Stimulated activated memory B cell treated with anti-CD40 and anti-IgM and Interleukin-4, amounts not matched to agents 10 μg/mL and 1 μg/mL and 100 μg/mL, for 72 hours (primary cell): Measurements from ENCODE around the gene EIF4G1.
A peak's percentile ranks its signal among the peaks of the same experiment; 100 is the strongest.

Source experiments
- ATAC-seq: fragments of 150-1000 bp; cut with Tn5 transposase; 2 replicates; pipeline ENCODE4 v1.10.0; 2021
- H3K27ac Mint-ChIP-seq: one replicate; pipeline ENCODE4 v1.8.0; 2022; ENCODE audit warnings: mild to moderate bottlenecking, mixed read lengths
- H3K27me3 Mint-ChIP-seq: one replicate; pipeline ENCODE4 v1.8.0; 2022; ENCODE audit warnings: mixed read lengths
- H3K36me3 Mint-ChIP-seq: one replicate; pipeline ENCODE4 v1.8.0; 2022; ENCODE audit warnings: mixed read lengths
- H3K4me1 Mint-ChIP-seq: one replicate; pipeline ENCODE4 v1.8.0; 2022; ENCODE audit warnings: mixed read lengths
- H3K4me3 Mint-ChIP-seq: one replicate; pipeline ENCODE4 v1.8.0; 2022; ENCODE audit warnings: mild to moderate bottlenecking, moderate library complexity, mixed read lengths
- H3K9me3 Mint-ChIP-seq: one replicate; pipeline ENCODE4 v1.8.0; 2022; ENCODE audit warnings: mixed read lengths

The EIF4G1 gene

DNA sequence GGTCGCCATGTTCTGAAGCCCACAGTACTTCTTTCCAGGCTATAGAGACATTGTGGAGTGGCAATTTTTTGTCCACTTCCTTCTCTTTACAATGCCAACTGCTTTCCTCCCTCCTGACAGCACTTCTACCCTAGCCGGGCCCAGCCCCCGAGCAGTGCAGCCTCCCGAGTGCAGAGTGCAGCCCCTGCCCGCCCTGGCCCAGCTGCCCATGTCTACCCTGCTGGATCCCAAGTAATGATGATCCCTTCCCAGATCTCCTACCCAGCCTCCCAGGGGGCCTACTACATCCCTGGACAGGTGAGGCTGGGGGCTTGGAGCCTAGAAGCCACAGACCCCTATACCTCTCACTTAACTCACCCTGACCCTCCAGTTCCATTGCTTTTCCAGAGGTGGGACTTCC is 2.8 kb downstream of the EIF4G1 start:
- no peak for ATAC-seq
- no peaks in the 10 kb centered on the region for H3K9me3 Mint-ChIP-seq
- H3K4me3 Mint-ChIP-seq: peak overlapping the region; percentile 5
- peak overlapping the region; percentile 18 for H3K27ac Mint-ChIP-seq
- no peaks in the 10 kb centered on the region for H3K27me3 Mint-ChIP-seq
- peaks cover 49% of the 10 kb centered on the region for H3K4me1 Mint-ChIP-seq
- H3K36me3 Mint-ChIP-seq: peaks cover 46% of the 10 kb centered on the region

DNA sequence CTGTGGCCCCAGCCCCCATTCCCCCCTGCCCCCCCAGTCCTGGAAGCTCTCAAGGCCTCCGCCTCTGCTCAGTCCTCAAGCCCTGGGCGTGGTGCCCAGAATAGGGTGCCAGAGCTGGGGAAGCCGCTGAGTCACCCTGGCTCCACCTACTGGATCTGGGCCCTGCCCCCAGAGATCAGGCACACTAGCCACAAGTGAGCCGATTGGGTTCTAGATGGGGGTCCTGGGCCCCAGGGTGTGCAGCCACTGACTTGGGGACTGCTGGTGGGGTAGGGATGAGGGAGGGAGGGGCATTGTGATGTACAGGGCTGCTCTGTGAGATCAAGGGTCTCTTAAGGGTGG is 5.7 kb downstream of the EIF4G1 start:
- no peak for ATAC-seq
- Mint-ChIP-seq H3K36me3 (peaks cover 72% of the 10 kb centered on the region), H3K4me1 (peaks cover 49% of the 10 kb centered on the region)

DNA sequence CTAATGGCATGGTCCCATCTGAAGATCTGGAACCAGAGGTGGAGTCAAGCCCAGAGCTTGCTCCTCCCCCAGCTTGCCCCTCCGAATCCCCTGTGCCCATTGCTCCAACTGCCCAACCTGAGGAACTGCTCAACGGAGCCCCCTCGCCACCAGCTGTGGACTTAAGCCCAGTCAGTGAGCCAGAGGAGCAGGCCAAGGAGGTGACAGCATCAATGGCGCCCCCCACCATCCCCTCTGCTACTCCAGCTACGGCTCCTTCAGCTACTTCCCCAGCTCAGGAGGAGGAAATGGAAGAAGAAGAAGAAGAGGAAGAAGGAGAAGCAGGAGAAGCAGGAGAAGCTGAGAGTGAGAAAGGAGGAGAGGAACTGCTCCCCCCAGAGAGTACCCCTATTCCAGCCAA is 7.3 kb downstream of the EIF4G1 start:
- Mint-ChIP-seq H3K9me3 (no peaks in the 10 kb centered on the region), H3K4me1 (peaks cover 35% of the 10 kb centered on the region), H3K27me3 (no peaks in the 10 kb centered on the region), H3K4me3 (no peak overlapping the region), H3K36me3 (peaks cover 83% of the 10 kb centered on the region), H3K27ac (no peak overlapping the region)
- no peak for ATAC-seq

More for the DNA sequence above, 5.7 kb downstream of the EIF4G1 start:
- no peaks in the 10 kb centered on the region for H3K9me3 Mint-ChIP-seq
- H3K27me3 Mint-ChIP-seq: no peaks in the 10 kb centered on the region
- H3K27ac Mint-ChIP-seq: no peak overlapping the region
- H3K4me3 Mint-ChIP-seq: no peak overlapping the region

DNA sequence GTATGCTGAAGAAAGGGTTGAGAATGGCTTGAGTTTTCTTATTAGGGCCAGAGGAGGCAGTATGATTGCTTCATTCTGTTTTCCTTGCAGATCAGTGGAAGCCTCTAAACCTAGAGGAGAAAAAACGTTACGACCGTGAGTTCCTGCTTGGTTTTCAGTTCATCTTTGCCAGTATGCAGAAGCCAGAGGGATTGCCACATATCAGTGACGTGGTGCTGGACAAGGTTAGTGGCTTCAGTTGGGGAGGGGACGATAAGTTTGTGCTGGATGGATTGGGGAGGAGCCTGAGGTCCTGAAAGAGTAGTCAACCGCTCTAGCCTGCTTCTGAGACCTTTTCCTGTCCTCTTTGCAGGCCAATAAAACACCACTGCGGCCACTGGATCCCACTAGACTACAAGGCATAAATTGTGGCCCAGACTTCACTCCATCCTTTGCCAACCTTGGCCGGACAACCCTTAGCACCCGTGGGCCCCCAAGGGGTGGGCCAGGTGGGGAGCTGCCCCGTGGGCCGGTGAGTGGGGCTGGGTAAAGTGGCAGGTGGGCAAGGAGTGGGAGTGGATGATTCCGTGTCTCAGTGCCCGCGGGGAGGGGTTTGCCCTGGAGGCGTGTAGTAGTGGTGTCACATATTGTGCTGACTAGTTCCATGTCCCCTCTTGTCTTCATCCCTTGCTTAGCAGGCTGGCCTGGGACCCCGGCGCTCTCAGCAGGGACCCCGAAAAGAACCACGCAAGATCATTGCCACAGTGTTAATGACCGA is 8.5 kb downstream of the EIF4G1 start:
- ATAC-seq: no peak
- Mint-ChIP-seq H3K4me1 (peaks cover 23% of the 10 kb centered on the region), H3K36me3 (peaks cover 84% of the 10 kb centered on the region)

DNA sequence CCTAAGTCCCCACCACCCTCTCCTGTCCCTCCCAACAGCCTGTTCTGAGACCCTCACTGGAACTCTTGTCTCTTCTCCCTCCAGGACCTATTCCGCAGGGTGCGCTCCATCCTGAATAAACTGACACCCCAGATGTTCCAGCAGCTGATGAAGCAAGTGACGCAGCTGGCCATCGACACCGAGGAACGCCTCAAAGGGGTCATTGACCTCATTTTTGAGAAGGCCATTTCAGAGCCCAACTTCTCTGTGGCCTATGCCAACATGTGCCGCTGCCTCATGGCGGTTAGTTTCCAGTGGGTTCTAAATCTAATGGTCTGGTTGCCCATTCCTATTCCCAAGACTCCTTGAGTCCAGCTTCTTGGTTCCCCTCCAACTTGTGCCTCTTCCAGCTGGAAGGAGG is 9.3 kb downstream of the EIF4G1 start:
- ATAC-seq: no peak
- Mint-ChIP-seq H3K36me3 (peaks cover 89% of the 10 kb centered on the region), H3K4me1 (peaks cover 22% of the 10 kb centered on the region), H3K27ac (no peak overlapping the region), H3K4me3 (no peak overlapping the region), H3K9me3 (no peaks in the 10 kb centered on the region), H3K27me3 (no peaks in the 10 kb centered on the region)

More for the DNA sequence above, 8.5 kb downstream of the EIF4G1 start:
- no peak overlapping the region for H3K4me3 Mint-ChIP-seq
- H3K27me3 Mint-ChIP-seq: no peaks in the 10 kb centered on the region
- H3K9me3 Mint-ChIP-seq: no peaks in the 10 kb centered on the region
- H3K27ac Mint-ChIP-seq: no peak overlapping the region

DNA sequence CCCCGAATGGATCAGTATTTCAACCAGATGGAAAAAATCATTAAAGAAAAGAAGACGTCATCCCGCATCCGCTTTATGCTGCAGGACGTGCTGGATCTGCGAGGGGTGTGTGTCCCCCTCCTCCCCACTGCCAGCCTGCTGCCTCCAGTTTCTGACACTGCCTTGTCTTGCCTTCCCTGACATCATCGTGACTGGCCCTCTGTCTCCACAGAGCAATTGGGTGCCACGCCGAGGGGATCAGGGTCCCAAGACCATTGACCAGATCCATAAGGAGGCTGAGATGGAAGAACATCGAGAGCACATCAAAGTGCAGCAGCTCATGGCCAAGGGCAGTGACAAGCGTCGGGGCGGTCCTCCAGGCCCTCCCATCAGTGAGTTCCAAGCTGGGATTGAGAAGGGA is 10.9 kb downstream of the EIF4G1 start:
- no peaks in the 10 kb centered on the region for H3K27me3 Mint-ChIP-seq
- ATAC-seq: no peak
- H3K4me3 Mint-ChIP-seq: no peak overlapping the region
- H3K27ac Mint-ChIP-seq: peak overlapping the region; percentile 52
- H3K9me3 Mint-ChIP-seq: no peaks in the 10 kb centered on the region
- peaks cover 92% of the 10 kb centered on the region for H3K36me3 Mint-ChIP-seq
- peaks cover 14% of the 10 kb centered on the region for H3K4me1 Mint-ChIP-seq

DNA sequence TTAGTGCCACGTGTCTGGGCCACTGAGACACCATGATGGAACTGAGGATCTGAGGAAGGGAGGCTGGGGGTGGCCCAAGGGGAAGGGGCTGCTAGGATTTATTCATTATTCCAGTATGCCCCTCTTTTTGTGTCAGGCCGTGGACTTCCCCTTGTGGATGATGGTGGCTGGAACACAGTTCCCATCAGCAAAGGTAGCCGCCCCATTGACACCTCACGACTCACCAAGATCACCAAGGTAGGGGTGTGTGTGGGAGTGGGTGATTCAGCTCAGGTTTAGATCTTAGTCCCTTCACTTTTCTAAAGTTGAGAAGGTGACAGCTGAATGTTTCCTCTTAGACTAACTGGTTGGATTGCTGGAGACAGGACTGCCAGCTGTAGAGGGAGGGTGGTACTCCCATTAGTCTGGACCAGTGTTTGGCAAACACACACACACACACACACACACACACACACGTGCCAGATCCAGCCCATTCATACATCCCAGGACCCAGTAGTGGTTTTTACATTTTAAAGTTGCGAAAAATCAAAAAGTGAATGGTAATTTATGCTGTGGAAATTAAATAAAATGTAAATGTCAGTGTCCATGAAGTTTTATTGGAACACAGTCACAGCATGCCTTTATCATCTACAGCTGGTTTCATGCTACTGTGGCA is 11.4 kb downstream of the EIF4G1 start:
- H3K27ac Mint-ChIP-seq: peak overlapping the region; percentile 52
- H3K36me3 Mint-ChIP-seq: peaks cover 89% of the 10 kb centered on the region
- ATAC-seq: no peak
- no peaks in the 10 kb centered on the region for H3K27me3 Mint-ChIP-seq
- no peak overlapping the region for H3K4me3 Mint-ChIP-seq
- peaks cover 14% of the 10 kb centered on the region for H3K4me1 Mint-ChIP-seq
- H3K9me3 Mint-ChIP-seq: no peaks in the 10 kb centered on the region

DNA sequence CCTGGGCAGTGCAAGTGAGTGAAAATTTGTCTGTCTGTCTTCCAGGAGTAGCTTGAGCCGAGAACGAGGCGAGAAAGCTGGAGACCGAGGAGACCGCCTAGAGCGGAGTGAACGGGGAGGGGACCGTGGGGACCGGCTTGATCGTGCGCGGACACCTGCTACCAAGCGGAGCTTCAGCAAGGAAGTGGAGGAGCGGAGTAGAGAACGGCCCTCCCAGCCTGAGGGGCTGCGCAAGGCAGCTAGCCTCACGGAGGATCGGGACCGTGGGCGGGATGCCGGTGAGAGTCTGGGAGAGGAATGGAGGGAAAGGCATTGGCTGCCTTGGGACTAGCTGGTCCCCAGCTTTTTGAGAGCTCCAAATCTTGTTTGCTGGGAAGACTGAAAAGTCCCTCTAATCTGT is 12.8 kb downstream of the EIF4G1 start:
- Mint-ChIP-seq H3K4me1 (peaks cover 5% of the 10 kb centered on the region), H3K36me3 (peaks cover 89% of the 10 kb centered on the region), H3K27ac (no peak overlapping the region), H3K9me3 (no peaks in the 10 kb centered on the region), H3K4me3 (no peak overlapping the region), H3K27me3 (no peaks in the 10 kb centered on the region)
- no peak for ATAC-seq

DNA sequence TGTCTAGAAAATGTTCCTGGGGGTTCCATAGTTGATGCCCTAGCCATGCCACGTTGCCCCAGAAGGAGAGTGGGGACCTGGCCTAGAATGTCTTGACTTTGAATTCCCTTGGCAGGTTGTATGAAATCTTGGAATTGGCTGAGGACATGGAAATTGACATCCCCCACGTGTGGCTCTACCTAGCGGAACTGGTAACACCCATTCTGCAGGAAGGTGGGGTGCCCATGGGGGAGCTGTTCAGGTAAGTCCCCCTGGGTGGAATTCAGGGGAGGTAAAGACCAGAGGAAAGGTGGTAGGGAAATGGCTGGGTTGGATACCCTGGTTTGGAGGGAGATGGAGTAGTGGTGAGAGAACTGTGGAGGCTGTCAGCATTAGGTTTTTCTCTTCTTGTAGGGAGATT is 14.1 kb downstream of the EIF4G1 start:
- ATAC-seq: no peak
- Mint-ChIP-seq H3K27ac (peak overlapping the region; percentile 43), H3K4me1 (peaks cover 16% of the 10 kb centered on the region)

DNA sequence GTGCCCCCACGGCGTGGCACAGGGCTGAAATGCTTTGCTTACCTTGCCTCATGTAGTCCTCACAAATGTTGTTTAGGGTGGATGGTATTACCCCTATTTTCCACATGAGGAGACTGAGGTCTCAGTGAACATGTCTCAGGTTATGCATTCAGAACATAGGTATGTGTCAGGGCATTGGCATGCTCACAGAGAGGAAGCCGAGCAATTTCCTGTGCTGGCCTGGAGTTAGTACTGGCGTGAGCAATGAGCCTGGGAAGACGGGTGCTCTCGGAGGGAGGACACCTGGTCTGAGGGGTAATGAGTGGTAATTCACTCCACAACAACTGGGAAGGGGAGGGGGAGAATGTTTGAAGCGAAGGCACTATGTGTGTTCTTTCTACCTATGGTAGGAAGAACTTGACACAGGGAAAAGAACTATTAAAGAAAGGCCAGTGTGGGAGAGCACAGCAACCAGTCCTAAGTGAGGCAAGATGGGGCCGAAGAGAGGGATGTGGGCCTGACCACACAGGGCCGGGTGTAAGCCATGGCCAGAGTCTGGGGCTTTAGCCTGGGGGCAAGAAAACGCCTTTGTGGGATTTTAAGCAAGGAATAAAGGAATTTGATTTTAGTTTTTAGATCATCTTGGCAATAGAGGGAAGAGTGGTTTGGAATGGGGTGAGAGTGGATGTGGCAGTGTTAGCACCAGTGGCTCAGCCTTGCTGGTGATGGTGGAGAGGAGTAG is 18.1 kb downstream of the EIF4G1 start:
- no peak overlapping the region for H3K4me3 Mint-ChIP-seq

More for the DNA sequence above, 14.1 kb downstream of the EIF4G1 start:
- no peaks in the 10 kb centered on the region for H3K27me3 Mint-ChIP-seq
- peaks cover 92% of the 10 kb centered on the region for H3K36me3 Mint-ChIP-seq
- no peaks in the 10 kb centered on the region for H3K9me3 Mint-ChIP-seq
- no peak overlapping the region for H3K4me3 Mint-ChIP-seq

DNA sequence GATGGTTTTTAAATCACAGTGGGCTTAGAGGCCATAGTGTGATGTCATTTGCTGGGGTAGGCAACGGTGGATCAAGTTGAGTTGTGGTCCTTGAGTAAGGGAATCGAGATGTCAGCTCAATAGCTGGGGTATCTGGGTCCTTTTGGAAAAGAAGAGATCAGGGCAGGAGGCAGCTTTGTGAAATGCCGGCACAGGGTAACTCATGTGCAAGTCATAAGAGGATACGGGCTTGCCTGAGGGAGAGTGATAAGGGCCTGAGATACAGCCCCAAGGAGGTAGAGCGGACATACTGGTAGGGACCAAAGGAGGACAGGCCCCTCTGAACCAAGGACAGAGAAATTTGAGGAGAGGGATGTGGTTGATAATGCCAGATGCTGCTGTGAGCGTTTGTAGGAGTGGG is 18.8 kb downstream of the EIF4G1 start:
- Mint-ChIP-seq H3K9me3 (no peaks in the 10 kb centered on the region), H3K36me3 (peaks cover 52% of the 10 kb centered on the region), H3K4me1 (peaks cover 48% of the 10 kb centered on the region), H3K27me3 (peaks cover 11% of the 10 kb centered on the region), H3K4me3 (no peak overlapping the region), H3K27ac (peak overlapping the region; percentile 36)
- no peak for ATAC-seq

More for the DNA sequence above, 18.1 kb downstream of the EIF4G1 start:
- Mint-ChIP-seq H3K27ac (peak overlapping the region; percentile 36), H3K4me1 (peaks cover 41% of the 10 kb centered on the region), H3K27me3 (peaks cover 4% of the 10 kb centered on the region), H3K36me3 (peaks cover 59% of the 10 kb centered on the region), H3K9me3 (no peaks in the 10 kb centered on the region)
- no peak for ATAC-seq

DNA sequence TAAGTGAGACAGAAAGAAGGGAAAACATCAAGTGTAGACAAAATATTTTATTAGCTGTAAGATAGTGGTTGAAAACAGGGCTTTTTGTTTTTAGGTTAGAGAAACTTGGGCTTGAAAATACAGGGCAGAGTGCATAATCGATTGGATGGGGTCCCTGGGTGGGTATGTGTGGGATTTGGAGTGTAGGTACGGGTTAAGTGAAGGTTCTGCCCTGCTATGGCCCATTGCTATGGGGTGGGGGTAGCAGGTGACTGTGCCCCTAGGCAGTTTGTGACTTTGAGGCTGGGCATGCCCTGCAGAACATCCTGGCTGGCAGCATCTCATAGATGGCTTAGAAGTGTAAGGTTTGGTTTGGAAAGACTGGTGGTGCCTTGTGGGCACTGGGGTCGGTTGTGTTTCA is 19.3 kb downstream of the EIF4G1 start:
- peaks cover 47% of the 10 kb centered on the region for H3K36me3 Mint-ChIP-seq

DNA sequence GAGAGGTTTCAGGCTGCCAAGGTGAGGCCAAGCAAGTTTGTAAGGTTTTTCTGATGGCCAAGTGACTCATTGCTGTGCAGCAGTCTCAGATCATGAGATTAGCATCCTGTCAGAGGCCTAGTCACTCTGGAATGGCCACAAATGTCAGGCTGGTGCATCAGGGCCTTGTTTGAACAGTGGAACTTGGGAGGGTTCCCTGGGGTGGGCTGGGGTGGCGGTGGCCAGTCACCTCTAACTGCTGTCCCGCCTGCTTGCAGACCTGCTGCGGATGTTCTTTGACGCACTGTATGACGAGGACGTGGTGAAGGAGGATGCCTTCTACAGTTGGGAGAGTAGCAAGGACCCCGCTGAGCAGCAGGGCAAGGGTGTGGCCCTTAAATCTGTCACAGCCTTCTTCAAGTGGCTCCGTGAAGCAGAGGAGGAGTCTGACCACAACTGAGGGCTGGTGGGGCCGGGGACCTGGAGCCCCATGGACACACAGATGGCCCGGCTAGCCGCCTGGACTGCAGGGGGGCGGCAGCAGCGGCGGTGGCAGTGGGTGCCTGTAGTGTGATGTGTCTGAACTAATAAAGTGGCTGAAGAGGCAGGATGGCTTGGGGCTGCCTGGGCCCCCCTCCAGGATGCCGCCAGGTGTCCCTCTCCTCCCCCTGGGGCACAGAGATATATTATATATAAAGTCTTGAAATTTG is 20.2 kb downstream of the EIF4G1 start:
- no peaks in the 10 kb centered on the region for H3K9me3 Mint-ChIP-seq
- no peak overlapping the region for H3K4me3 Mint-ChIP-seq
- H3K27me3 Mint-ChIP-seq: peaks cover 14% of the 10 kb centered on the region
- no peak for ATAC-seq
- peak overlapping the region; percentile 36 for H3K27ac Mint-ChIP-seq
- H3K36me3 Mint-ChIP-seq: peaks cover 43% of the 10 kb centered on the region
- H3K4me1 Mint-ChIP-seq: peaks cover 54% of the 10 kb centered on the region

More for the DNA sequence above, 19.3 kb downstream of the EIF4G1 start:
- peaks cover 14% of the 10 kb centered on the region for H3K27me3 Mint-ChIP-seq
- ATAC-seq: no peak
- H3K27ac Mint-ChIP-seq: peak overlapping the region; percentile 36
- no peak overlapping the region for H3K4me3 Mint-ChIP-seq
- H3K9me3 Mint-ChIP-seq: no peaks in the 10 kb centered on the region
- peaks cover 51% of the 10 kb centered on the region for H3K4me1 Mint-ChIP-seq

DNA sequence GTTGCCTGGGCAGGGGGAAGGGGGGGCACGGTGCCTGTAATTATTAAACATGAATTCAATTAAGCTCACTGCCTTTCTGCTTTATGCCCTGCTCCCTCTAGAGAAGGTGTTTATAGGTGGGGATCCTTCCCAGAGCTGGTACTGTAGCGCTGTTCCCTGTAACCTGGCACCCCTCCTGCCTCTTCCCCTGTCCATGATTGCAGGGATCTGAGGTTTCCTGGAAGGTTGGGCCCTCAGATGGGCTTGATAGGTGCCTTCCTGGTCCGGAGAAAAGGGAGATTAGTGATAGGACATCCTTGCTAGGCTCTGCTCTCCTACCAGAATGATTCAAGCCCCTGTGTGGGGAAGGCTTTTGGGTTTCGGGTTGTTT is 20.9 kb downstream of the EIF4G1 start:
- H3K36me3 Mint-ChIP-seq: peaks cover 40% of the 10 kb centered on the region
- peaks cover 14% of the 10 kb centered on the region for H3K27me3 Mint-ChIP-seq
- no peak for ATAC-seq
- H3K4me3 Mint-ChIP-seq: peak overlapping the region; percentile 89
- peaks cover 54% of the 10 kb centered on the region for H3K4me1 Mint-ChIP-seq
- H3K9me3 Mint-ChIP-seq: no peaks in the 10 kb centered on the region
- peak overlapping the region; percentile 36 for H3K27ac Mint-ChIP-seq
